ENCODE results near the gene PDE4D.

- TF ChIP-seq EZH2phosphoT487 (IDR thresholded peaks at IDR 0.05; ENCODE audit: insufficient read depth, low read depth) (no peak), EZH2 (IDR thresholded peaks at IDR 0.05; ENCODE audit: insufficient read depth, poor library complexity, severe bottlenecking) (no peak)
These were observed 93.7 kb downstream of the PDE4D start for GRCh38 chr5:59799668-59800346.

Measured in GM23248 (cell line).